HEK293T (cell line): ENCODE measurements around the gene GALNT2.

Experiments used
- CTCF ChIA-PET: fragments of 350-600 bp; formaldehyde crosslinking; extraction: SDS; loops from one replicate; lab custom pipeline; 2021; ENCODE audit warnings: antibody characterized with exemption, inconsistent platforms; lab: Yijun Ruan, JAX
- POLR2A ChIA-PET: fragments of 350-600 bp; formaldehyde crosslinking; extraction: SDS; loops from one replicate; lab custom pipeline; 2020; ENCODE audit warnings: antibody characterized with exemption, inconsistent platforms; lab: Yijun Ruan, JAX
- DNase-seq: peaks from one replicate; pipeline ENCODE4 v3.0.0; 2012; ENCODE audit warnings: mixed read lengths; ENCODE audit errors: extremely low spot score
- ARNT ChIP-seq: fragments of 450-650 bp; IDR thresholded peaks from 2 replicates; pipeline ENCODE4 v1.6.1; 2017; ENCODE audit warnings: mild to moderate bottlenecking
- BHLHE40 ChIP-seq: fragments of 450-650 bp; IDR thresholded peaks from 2 replicates; pipeline ENCODE4 v1.6.1; 2016; ENCODE audit warnings: mild to moderate bottlenecking, moderate library complexity, borderline replicate concordance
- CTBP1 ChIP-seq: fragments of 450-650 bp; IDR thresholded peaks from 2 replicates; pipeline ENCODE4 v1.6.1; 2016; ENCODE audit warnings: borderline replicate concordance
- ELF4 ChIP-seq: fragments of 450-650 bp; IDR thresholded peaks from 2 replicates; pipeline ENCODE4 v1.6.1; 2017; ENCODE audit warnings: antibody characterized with exemption
- FOXA1 ChIP-seq: fragments of 450-650 bp; IDR thresholded peaks from 2 replicates; pipeline ENCODE4 v1.6.1; 2016; ENCODE audit warnings: mild to moderate bottlenecking
- FOXK2 ChIP-seq: fragments of 450-650 bp; IDR thresholded peaks from 2 replicates; pipeline ENCODE4 v1.6.1; 2016; ENCODE audit warnings: mild to moderate bottlenecking
- FOXM1 ChIP-seq: fragments of 450-650 bp; IDR thresholded peaks from 2 replicates; pipeline ENCODE4 v1.6.1; 2017; ENCODE audit warnings: mild to moderate bottlenecking, borderline replicate concordance
- HDGF ChIP-seq: fragments of 450-650 bp; IDR thresholded peaks from 2 replicates; pipeline ENCODE4 v1.6.1; 2017; ENCODE audit warnings: antibody characterized with exemption, borderline replicate concordance
- L3MBTL2 ChIP-seq: fragments of 450-650 bp; conservative IDR thresholded peaks from 2 replicates; pipeline ENCODE4 v1.6.1; 2016; ENCODE audit warnings: mild to moderate bottlenecking
- LEF1 ChIP-seq: fragments of 450-650 bp; IDR thresholded peaks from 2 replicates; pipeline ENCODE4 v1.6.1; 2017; ENCODE audit warnings: mild to moderate bottlenecking, borderline replicate concordance
- NFRKB ChIP-seq: fragments of 450-650 bp; IDR thresholded peaks from 2 replicates; pipeline ENCODE4 v1.6.1; 2016; ENCODE audit warnings: mild to moderate bottlenecking, moderate library complexity
- SP1 ChIP-seq: fragments of 450-650 bp; IDR thresholded peaks from 2 replicates; pipeline ENCODE4 v1.6.1; 2017
- SUZ12 ChIP-seq: fragments of 450-650 bp; IDR thresholded peaks from 2 replicates; pipeline ENCODE4 v1.6.1; 2016; ENCODE audit warnings: mild to moderate bottlenecking
- TARDBP ChIP-seq: fragments of 450-650 bp; IDR thresholded peaks from 2 replicates; pipeline ENCODE4 v1.6.1; 2016
- ZNF384 ChIP-seq: fragments of 450-650 bp; IDR thresholded peaks from 2 replicates; pipeline ENCODE4 v1.6.1; 2016
- TF ChIP-seq, protein P1 (sequence below): fragments of 450-650 bp; IDR thresholded peaks from 2 replicates; pipeline ENCODE4 v1.6.1; 2016

The GALNT2 gene

DNA sequence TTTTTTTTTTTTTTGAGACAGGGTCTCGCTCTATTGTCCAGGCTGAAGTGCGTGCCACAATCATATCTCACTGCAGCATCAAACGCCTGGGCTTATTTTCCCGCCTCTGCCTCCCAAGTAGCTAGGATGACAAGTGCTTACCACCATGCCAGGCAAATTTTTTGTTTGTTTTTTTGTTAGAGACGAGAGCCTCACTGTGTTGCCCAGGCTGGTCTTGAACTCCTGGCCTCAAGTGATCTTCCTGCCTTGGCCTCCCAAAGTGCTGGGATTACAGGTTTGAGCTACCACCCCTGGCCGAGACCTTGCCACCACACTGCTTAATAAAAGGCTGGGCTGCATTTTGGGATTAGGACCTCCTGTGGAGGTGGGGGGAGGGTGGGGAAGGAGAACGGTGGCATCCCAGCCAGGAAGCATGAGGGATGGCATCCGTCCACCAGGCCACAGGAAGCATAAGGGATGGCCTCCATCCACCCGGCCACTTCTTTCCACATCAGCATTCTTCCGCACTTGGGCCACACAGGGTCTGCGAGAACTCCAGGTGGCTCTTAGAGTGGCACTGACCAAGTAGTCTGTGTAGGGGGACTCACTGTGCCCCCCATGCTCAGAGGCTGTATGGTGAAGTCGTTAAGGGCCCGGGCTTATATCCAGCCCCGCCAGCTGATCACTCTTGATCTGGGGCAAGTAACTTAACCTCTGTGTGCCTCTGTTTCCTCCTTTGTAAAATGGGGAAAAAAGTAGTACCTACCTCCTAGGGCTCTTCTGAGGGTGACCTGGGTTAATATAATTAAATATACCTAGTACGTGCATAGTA is 75.0 kb downstream of the GALNT2 start:
- TF ChIP-seq ZNF384 (no peak), BHLHE40 (no peak), SP1 (no peak)
- POLR2A ChIA-PET, result no interaction called here
- CTCF ChIA-PET, result no interaction called here
- no peak for DNase-seq

DNA sequence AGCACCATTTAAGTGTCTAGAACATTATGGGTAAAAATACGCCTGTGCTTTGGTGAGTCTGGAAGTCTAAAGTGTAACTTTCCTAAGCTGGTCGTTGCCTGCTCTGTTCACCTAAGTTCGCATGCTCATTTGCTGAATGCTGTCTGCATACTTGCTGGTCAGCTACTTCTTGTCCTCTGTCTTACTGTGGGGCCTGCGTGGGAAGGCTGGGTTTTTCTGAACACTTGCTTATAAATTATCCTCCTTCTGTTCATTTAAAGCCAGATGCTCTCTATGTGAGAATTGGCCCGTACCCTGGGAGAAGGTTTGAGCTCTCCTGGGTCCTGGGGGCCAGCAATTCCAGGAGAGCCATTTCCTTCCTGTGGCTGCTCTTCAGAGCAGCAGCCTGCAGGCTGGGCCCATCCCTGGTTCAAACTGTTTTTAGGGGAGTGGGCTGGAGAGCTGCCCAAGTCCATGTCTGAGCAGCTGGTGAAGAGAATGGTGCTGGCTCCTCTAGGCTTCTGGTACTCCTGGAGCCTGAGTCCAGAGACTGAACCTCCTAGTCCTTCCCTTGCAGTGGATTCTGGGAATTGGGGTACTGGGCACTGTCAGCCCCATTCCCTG is 75.7 kb downstream of the GALNT2 start:
- ChIA-PET CTCF (no interaction called here), POLR2A (no interaction called here)
- TF ChIP-seq ARNT, result no peak
- TF ChIP-seq FOXK2, result no peak
- TF ChIP-seq TARDBP, result no peak
- no peak for TF ChIP-seq LEF1
- no peak for DNase-seq

DNA sequence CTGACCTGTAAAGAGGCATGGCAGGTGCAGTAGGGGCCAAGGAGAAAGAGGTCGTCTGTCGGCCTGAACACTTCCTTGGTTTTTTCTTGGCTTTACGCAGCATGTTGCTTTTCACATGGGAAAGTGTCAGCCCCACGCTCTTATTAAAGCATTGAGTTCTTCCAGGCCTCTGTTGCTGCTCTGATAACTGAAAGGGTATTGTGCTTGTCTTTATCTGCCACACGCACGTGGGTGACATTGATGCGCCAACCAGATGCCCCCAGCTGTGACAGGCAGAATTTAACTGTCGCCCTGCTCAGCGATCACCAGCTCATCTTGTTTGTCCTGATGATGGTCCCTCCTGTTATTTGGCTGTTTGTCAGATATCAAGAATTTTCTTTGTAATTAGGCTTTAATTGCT is 76.5 kb downstream of the GALNT2 start:
- ChIA-PET POLR2A (no interaction called here), CTCF (no interaction called here)
- DNase-seq, result no peak
- no peak for TF ChIP-seq TARDBP

DNA sequence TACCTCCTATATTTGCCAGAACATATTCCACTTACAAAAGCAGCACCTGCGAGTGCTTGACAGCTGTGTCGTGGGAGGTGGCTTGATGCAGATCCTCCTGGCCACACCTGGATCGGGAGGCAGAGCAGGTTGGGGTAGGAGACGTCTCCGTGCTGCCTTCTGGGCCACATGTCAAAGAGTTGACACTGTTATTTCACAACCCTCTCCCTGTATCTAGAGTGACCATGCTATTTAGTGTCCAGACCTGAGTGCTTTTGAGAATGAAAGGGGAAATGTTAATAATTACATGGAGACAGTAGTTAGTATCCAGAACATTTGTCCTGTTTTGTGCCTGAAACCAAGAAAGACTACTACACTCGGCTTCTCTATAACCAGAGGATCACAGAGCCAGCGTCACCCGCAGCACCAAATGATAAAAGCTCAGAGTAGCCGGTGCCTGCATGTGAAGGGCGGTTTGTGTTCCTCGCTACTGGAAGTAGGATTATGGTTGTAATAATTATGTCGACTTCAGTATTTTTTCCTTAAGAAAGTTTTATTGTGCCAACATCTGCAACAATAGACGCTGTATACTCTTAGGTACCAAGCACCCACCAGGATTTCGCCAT is 77.1 kb downstream of the GALNT2 start:
- POLR2A ChIA-PET, result no interaction called here

DNA sequence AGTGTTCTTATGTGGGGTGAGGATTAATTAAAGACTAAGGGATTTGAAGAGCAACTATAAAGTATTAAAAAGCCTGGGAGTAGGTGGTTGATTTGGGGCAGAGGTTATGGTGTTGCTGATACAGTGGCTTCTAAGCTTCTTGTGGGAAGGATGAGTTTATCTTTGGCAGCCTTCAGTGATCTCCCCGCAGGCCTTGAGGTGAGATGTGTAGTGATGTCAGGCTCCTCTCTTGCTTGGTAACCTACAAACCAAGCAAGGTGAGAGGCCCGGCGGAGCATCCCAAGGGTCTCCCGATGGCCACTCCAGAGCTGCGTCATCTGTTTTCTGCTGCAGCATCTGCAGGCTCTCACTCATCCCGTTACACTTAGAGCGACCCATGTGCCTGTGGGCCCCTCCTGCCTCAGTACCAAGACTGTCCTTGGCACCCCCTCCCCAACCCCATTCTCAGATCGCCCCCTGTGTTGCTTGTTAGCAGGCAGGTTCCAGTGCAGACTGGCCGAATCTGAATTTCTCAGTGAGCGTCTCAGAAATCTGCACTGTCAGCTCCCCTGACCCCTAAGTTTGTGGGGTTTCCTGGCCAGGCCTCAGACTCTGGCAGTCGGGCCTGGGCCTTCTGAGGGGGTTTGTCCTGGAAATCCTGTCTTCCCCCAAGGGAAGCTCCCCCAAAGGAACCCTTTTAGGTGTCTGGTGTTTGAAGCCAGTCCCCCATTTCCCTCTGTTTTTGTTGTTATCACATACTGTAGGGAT is 77.9 kb downstream of the GALNT2 start:
- DNase-seq, result no peak
- TF ChIP-seq, protein P1, sequence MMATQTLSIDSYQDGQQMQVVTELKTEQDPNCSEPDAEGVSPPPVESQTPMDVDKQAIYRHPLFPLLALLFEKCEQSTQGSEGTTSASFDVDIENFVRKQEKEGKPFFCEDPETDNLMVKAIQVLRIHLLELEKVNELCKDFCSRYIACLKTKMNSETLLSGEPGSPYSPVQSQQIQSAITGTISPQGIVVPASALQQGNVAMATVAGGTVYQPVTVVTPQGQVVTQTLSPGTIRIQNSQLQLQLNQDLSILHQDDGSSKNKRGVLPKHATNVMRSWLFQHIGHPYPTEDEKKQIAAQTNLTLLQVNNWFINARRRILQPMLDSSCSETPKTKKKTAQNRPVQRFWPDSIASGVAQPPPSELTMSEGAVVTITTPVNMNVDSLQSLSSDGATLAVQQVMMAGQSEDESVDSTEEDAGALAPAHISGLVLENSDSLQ, result no peak
- TF ChIP-seq SP1 (no peak), CTBP1 (no peak), SUZ12 (no peak), HDGF (no peak), FOXK2 (no peak), ARNT (no peak), ELF4 (no peak), TARDBP (no peak), FOXA1 (no peak), FOXM1 (no peak), ZNF384 (no peak), BHLHE40 (no peak), NFRKB (no peak), L3MBTL2 (no peak), LEF1 (no peak)
- ChIA-PET POLR2A (interaction anchor here (0.6 kb wide), 1 partner anchor 43 kb away, joined by 3 read pairs; no protein-coding TSS in a partner anchor), CTCF (no interaction called here)

More for the DNA sequence above, 77.1 kb downstream of the GALNT2 start:
- TF ChIP-seq SP1, result no peak
- TF ChIP-seq ARNT, result no peak
- TF ChIP-seq CTBP1, result no peak
- no peak for TF ChIP-seq BHLHE40
- TF ChIP-seq FOXM1, result no peak
- no peak for TF ChIP-seq SUZ12
- CTCF ChIA-PET, result no interaction called here
- no peak for DNase-seq

DNA sequence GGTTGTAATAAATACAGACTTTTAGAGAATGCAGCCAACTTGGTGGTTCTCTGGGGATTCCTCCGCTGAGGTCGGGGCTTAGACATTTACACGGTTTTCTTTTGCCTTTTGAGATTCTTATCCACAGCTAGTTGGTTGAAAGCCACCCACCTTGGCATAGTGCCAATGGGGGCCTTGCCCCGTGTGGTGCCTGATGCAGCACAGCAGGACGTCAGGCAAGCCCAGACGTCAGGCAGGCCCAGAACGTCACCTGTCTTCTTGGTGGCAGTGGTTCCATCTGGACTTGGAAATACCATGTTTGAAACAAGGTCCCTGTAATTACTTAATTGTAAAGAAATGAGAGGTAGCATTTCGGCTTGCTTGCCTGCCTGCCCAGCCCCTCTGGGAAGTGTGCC is 78.5 kb downstream of the GALNT2 start:
- no peak for DNase-seq
- CTCF ChIA-PET, result no interaction called here
- POLR2A ChIA-PET, result interaction anchor here (0.6 kb wide), 1 partner anchor 43 kb away, joined by 3 read pairs; no protein-coding TSS in a partner anchor
- TF ChIP-seq ARNT (no peak), ELF4 (no peak), FOXK2 (no peak), TARDBP (no peak)

DNA sequence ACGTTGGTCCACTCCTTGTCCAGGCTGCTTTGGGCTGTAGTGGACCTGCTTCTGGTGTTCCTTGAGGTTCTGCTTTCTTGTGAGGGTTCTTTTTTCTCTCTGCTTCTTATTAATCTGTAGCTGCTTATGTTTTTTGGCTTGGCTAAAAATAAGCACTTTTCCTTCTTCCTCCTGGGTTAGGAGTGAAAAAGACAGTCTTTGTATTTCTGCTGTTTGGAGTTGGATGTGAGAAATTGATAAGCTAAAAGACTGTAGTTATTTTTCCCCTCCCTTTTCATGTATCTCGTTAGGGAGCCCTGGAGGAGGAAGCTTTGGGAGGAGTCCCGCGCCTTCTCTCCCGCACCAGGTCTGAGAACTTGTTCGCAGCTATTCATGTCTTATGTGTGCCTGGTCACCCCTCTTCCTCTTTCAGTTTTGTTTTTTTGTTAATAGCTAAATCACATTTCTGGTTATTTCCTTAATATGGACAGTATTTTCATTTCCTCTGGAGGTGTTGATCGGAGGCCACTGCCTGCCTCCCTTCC is 79.0 kb downstream of the GALNT2 start:
- no peak for DNase-seq
- ChIA-PET CTCF (no interaction called here), POLR2A (no interaction called here)
- TF ChIP-seq, protein P1, result no peak
- TF ChIP-seq L3MBTL2 (no peak), FOXA1 (no peak), CTBP1 (no peak), FOXM1 (no peak), ZNF384 (no peak), SUZ12 (no peak), NFRKB (no peak), FOXK2 (no peak), LEF1 (no peak)
